NCI-H526 treated with DMSO at 0.1 percent for 48 hours (cell line): ENCODE results near the gene CALML3.
"Not testable (repeated sequence)": the region's sequence is repeated elsewhere in the genome, so short reads cannot be mapped to it uniquely, and the experiment has no call there.

ENCODE experiments used
- DNase-seq: peaks from one replicate; lab custom pipeline; 2025; lab: John Stamatoyannopoulos, UW

CALML3 gene

GRCh38 chr10:5555881-5556280, 31.1 kb downstream of the CALML3 start:
- DNase-seq = no peak

GRCh38 chr10:5556576-5556975, 31.8 kb downstream of the CALML3 start:
- no peak for DNase-seq

GRCh38 chr10:5557040-5557721, 32.4 kb downstream of the CALML3 start:
- no peak for DNase-seq

- no peak for DNase-seq
Observed at GRCh38 chr10:5557799-5558771, 33.3 kb downstream of the CALML3 start.

- not testable (repeated sequence) for DNase-seq
Observed at GRCh38 chr10:5559022-5559421, 34.3 kb downstream of the CALML3 start.

- no peak for DNase-seq
Observed at GRCh38 chr10:5559642-5560141, 34.9 kb downstream of the CALML3 start.

GRCh38 chr10:5560142-5560816, 35.5 kb downstream of the CALML3 start:
- DNase-seq = no peak

GRCh38 chr10:5560817-5561703, 36.3 kb downstream of the CALML3 start:
- DNase-seq = no peak

- DNase-seq = no peak
Observed at GRCh38 chr10:5561704-5562645, 37.2 kb downstream of the CALML3 start.

GRCh38 chr10:5563321-5563961, 38.7 kb downstream of the CALML3 start:
- DNase-seq = no peak

- no peak for DNase-seq
Observed at GRCh38 chr10:5563991-5564536, 39.3 kb downstream of the CALML3 start.

- no peak for DNase-seq
Observed at GRCh38 chr10:5564537-5565204, 39.9 kb downstream of the CALML3 start.

- no peak for DNase-seq
Observed at GRCh38 chr10:5565205-5565545, 40.4 kb downstream of the CALML3 start.

GRCh38 chr10:5565671-5566581, 41.2 kb downstream of the CALML3 start:
- no peak for DNase-seq

GRCh38 chr10:5566614-5567013, 41.9 kb downstream of the CALML3 start:
- DNase-seq = no peak

GRCh38 chr10:5567477-5567876, 42.7 kb downstream of the CALML3 start:
- DNase-seq = no peak

GRCh38 chr10:5568984-5569383, 44.2 kb downstream of the CALML3 start:
- DNase-seq = no peak

GRCh38 chr10:5569568-5569967, 44.8 kb downstream of the CALML3 start:
- DNase-seq = no peak
